ENCODE results near the gene SH3RF2.

DNA sequence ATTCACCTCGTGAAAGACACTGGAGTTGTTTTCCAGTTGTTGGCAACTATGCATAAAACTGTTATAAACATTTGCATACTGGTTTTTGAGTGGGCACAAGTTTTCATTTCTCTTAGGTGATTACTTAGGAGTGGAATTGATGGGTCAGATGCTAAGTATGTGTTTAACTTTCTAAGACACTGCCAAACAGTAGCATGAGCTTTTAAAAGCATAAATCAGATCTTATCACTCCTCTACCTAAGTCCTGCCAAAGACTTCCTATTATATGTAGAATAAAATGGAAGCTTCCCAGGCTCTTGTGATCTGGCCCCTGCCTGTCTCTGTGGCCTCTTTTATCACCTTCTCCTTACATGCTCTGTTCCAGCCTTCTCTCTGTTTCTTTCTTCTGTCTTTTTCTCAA is 72.6 kb downstream of the SH3RF2 start:
- TF ChIP-seq ZNF629 (tag by site-specific recombination; IDR thresholded peaks at IDR 0.05) (no peak), ZNF843 (tag by site-specific recombination; IDR thresholded peaks at IDR 0.05) (no peak), GLIS2 (tag by site-specific recombination; IDR thresholded peaks at IDR 0.05) (no peak), GLIS1 (tag by site-specific recombination; IDR thresholded peaks at IDR 0.05) (no peak), HOXA7 (CRISPR knock-in tag; IDR thresholded peaks at IDR 0.05; ENCODE audit: borderline replicate concordance) (no peak), ZFP3 (tag by site-specific recombination; IDR thresholded peaks at IDR 0.05; ENCODE audit: low read depth) (no peak), TCF7L2 (IDR thresholded peaks at IDR 0.05; ENCODE audit: borderline replicate concordance, low read depth, low read length) (no peak), ZBTB1 (tag by site-specific recombination; IDR thresholded peaks at IDR 0.05) (no peak), ZNF830 (tag by site-specific recombination; IDR thresholded peaks at IDR 0.05; ENCODE audit: low read depth) (no peak), ZNF501 (tag by site-specific recombination; IDR thresholded peaks at IDR 0.05) (no peak)
- TF ChIP-seq, protein P1, sequence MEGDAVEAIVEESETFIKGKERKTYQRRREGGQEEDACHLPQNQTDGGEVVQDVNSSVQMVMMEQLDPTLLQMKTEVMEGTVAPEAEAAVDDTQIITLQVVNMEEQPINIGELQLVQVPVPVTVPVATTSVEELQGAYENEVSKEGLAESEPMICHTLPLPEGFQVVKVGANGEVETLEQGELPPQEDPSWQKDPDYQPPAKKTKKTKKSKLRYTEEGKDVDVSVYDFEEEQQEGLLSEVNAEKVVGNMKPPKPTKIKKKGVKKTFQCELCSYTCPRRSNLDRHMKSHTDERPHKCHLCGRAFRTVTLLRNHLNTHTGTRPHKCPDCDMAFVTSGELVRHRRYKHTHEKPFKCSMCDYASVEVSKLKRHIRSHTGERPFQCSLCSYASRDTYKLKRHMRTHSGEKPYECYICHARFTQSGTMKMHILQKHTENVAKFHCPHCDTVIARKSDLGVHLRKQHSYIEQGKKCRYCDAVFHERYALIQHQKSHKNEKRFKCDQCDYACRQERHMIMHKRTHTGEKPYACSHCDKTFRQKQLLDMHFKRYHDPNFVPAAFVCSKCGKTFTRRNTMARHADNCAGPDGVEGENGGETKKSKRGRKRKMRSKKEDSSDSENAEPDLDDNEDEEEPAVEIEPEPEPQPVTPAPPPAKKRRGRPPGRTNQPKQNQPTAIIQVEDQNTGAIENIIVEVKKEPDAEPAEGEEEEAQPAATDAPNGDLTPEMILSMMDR (tag by site-specific recombination; IDR thresholded peaks at IDR 0.05) = no peak
- TF ChIP-seq, protein P2, sequence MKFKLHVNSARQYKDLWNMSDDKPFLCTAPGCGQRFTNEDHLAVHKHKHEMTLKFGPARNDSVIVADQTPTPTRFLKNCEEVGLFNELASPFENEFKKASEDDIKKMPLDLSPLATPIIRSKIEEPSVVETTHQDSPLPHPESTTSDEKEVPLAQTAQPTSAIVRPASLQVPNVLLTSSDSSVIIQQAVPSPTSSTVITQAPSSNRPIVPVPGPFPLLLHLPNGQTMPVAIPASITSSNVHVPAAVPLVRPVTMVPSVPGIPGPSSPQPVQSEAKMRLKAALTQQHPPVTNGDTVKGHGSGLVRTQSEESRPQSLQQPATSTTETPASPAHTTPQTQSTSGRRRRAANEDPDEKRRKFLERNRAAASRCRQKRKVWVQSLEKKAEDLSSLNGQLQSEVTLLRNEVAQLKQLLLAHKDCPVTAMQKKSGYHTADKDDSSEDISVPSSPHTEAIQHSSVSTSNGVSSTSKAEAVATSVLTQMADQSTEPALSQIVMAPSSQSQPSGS (tag by site-specific recombination; IDR thresholded peaks at IDR 0.05; ENCODE audit: low read depth) = no peak
- TF ChIP-seq, protein P3, sequence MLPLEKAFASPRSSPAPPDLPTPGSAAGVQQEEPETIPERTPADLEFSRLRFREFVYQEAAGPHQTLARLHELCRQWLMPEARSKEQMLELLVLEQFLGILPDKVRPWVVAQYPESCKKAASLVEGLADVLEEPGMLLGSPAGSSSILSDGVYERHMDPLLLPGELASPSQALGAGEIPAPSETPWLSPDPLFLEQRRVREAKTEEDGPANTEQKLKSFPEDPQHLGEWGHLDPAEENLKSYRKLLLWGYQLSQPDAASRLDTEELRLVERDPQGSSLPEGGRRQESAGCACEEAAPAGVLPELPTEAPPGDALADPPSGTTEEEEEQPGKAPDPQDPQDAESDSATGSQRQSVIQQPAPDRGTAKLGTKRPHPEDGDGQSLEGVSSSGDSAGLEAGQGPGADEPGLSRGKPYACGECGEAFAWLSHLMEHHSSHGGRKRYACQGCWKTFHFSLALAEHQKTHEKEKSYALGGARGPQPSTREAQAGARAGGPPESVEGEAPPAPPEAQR (tag by site-specific recombination; IDR thresholded peaks at IDR 0.05) = no peak

Measured in HEK293 (cell line).